PFSK-1 (cell line): ENCODE results near the gene CRX.

Experiments used
- FOXP2 ChIP-seq: optimal IDR thresholded peaks from 2 replicates; pipeline ENCODE3; 2011; ENCODE audit warnings: borderline replicate concordance, control low read depth, inconsistent platforms; ENCODE audit not compliant: insufficient read depth; ENCODE audit errors: extremely low read length, extremely low read depth
- POLR2AphosphoS5 ChIP-seq: IDR thresholded peaks from 2 replicates; pipeline ENCODE4 v1.6.1; 2012; ENCODE audit warnings: low read depth, mild to moderate bottlenecking, control low read depth, low read length, moderate library complexity
- SIN3A ChIP-seq: IDR thresholded peaks from 2 replicates; pipeline ENCODE4 v1.6.1; 2012; ENCODE audit warnings: mild to moderate bottlenecking, low read length, moderate library complexity, borderline replicate concordance; ENCODE audit not compliant: insufficient read depth
- TAF1 ChIP-seq: IDR thresholded peaks from 2 replicates; pipeline ENCODE4 v1.6.1; 2012; ENCODE audit warnings: low read length, control low read depth, borderline replicate concordance; ENCODE audit not compliant: insufficient read depth
- TF ChIP-seq, protein P1 (sequence below), 2 experiments: IDR thresholded peaks; 2 replicates each; pipeline versions ENCODE4 v1.6.1 to v1.8.0; 2011 to 2012; ENCODE audit warnings: low read depth in 2 of 2, low read length in 2 of 2, control low read depth in 1 of 2, inconsistent platforms in 1 of 2, mild to moderate bottlenecking in 1 of 2, moderate library complexity in 1 of 2; ENCODE audit not compliant: insufficient read depth in 1 of 2

Gene CRX

DNA sequence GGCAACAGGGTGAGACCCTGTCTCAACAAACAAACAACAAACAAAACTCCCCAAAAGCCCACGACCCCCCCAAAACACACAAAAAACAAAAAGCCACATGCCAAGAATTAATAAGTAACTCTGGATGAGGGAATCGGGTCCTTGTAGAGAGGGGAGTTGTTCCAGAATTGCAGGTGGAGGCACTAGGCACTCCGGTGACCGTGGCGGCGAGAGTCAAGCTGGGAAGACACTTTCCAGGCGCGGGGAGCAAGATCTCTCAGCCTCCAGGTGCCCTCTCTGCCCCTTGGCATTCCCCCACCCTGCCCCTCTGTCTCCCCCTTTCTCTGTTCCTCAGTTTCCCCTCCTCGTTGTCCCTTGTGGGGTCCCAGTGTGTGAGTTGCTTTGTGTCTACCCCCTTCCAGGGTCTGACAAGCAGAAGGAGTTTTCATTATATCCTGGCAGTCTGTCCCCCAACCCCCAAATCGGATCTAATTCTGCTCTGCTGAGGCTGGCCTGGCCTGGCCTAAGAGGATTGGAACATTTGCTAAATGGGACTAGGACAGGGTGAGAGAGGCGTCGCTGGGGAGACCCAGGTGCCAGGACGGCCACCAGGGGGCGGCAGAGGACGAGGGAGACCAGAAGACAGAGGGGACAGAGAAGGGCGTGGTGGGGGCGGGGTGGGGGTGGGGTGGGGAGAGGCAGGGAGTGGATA, 8.3 kb upstream of the CRX start:
- TF ChIP-seq FOXP2 (peak; percentile 50), POLR2AphosphoS5 (no peak), SIN3A (no peak), TAF1 (no peak)
- TF ChIP-seq, protein P1, sequence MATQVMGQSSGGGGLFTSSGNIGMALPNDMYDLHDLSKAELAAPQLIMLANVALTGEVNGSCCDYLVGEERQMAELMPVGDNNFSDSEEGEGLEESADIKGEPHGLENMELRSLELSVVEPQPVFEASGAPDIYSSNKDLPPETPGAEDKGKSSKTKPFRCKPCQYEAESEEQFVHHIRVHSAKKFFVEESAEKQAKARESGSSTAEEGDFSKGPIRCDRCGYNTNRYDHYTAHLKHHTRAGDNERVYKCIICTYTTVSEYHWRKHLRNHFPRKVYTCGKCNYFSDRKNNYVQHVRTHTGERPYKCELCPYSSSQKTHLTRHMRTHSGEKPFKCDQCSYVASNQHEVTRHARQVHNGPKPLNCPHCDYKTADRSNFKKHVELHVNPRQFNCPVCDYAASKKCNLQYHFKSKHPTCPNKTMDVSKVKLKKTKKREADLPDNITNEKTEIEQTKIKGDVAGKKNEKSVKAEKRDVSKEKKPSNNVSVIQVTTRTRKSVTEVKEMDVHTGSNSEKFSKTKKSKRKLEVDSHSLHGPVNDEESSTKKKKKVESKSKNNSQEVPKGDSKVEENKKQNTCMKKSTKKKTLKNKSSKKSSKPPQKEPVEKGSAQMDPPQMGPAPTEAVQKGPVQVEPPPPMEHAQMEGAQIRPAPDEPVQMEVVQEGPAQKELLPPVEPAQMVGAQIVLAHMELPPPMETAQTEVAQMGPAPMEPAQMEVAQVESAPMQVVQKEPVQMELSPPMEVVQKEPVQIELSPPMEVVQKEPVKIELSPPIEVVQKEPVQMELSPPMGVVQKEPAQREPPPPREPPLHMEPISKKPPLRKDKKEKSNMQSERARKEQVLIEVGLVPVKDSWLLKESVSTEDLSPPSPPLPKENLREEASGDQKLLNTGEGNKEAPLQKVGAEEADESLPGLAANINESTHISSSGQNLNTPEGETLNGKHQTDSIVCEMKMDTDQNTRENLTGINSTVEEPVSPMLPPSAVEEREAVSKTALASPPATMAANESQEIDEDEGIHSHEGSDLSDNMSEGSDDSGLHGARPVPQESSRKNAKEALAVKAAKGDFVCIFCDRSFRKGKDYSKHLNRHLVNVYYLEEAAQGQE (IDR thresholded peaks at IDR 0.05; ENCODE audit: insufficient read depth in 1 of 2, low read depth in 2 of 2, low read length in 2 of 2) = no peak

DNA sequence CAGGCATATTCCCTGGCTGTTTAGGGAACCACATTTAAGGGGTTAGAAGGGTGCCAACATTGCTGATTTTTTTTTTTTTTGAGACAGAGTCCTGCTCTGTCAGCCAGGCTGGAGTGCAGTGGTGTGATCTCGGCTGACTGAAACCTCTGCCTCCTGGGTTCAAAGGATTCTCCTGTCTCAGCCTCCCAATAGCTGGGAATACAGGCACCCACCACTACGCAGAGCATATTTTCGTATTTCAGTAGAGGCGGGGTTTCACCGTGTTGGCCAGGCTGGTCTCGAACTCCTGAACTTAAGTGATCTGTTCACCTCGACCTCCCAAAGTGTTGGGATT, 7.8 kb upstream of the CRX start:
- no peak for TF ChIP-seq POLR2AphosphoS5
- no peak for TF ChIP-seq SIN3A
- no peak for TF ChIP-seq FOXP2
- TF ChIP-seq, protein P1 (IDR thresholded peaks at IDR 0.05; ENCODE audit: insufficient read depth in 1 of 2, low read depth in 2 of 2, low read length in 2 of 2) = no peak
- no peak for TF ChIP-seq TAF1

DNA sequence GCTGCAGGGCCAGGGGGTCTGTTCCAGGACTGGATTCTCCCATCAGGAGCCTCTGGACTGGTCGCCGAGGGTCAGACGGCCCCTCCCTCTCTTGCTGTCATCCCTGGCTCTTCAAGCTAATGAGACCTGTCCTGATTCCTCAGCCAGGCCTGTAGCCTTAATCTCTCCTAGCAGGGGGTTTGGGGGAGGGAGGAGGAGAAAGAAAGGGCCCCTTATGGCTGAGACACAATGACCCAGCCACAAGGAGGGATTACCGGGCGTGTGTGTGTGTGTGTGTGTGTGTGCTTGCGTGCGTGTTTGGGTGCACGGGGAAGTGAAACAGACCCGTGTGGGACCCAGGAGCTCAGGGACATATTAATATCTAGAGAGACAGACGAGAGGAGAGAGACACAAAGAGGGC, 1.9 kb upstream of the CRX start:
- TF ChIP-seq, protein P1 (IDR thresholded peaks at IDR 0.05; ENCODE audit: insufficient read depth in 1 of 2, low read depth in 2 of 2, low read length in 2 of 2) = no peak
- TF ChIP-seq POLR2AphosphoS5 (no peak), FOXP2 (no peak), TAF1 (no peak), SIN3A (no peak)

DNA sequence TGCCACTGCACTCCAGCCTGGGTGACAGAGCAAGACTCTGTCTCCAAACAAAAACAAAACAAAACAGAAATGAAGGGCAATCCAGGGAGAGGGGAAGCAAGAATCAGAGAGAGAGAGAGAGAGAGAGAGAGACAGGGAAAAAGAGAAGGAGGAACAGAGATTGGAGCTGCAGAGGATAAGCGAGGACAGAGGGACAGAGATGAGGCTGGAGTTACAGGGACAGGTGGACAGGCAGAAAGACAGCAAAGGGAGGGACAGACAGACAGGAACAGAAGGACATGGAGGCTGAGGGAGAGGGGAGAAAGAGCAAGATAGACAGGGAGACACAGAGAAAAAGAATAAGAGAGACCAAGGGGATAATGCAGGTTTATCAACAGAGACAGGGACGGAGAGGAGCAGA, 1.3 kb upstream of the CRX start:
- TF ChIP-seq TAF1 = no peak
- no peak for TF ChIP-seq SIN3A
- TF ChIP-seq FOXP2 = no peak
- TF ChIP-seq, protein P1 (IDR thresholded peaks at IDR 0.05; ENCODE audit: insufficient read depth in 1 of 2, low read depth in 2 of 2, low read length in 2 of 2) = no peak
- no peak for TF ChIP-seq POLR2AphosphoS5
